GM23338 (cell line): ENCODE measurements around the gene SLC22A3. TPM values are rescaled to one million over a fixed set of nuclear protein-coding genes. Genes with fewer than 3 reads are reported as not detected.

Source experiments
- ATAC-seq: fragments of 200-7000 bp; cut with Tn5 transposase; 3 replicates; pipeline ENCODE4 v1.9.1; 2020
- DNase-seq: peaks from one replicate; pipeline ENCODE4 v3.0.0-alpha.2; 2015; ENCODE audit warnings: low spot score
- H2AFZ ChIP-seq: fragments of 200-600 bp; sonication (generic); 2 replicates; pipeline ENCODE4 v1.8.0; 2016; ENCODE audit warnings: antibody characterized with exemption, mild to moderate bottlenecking, moderate library complexity
- H3F3A ChIP-seq: fragments of 200-600 bp; sonication (generic); replicated peaks from 2 replicates; pipeline ENCODE4 v1.8.0; 2017; ENCODE audit warnings: antibody characterized with exemption, mixed run types, low read depth
- H3K27ac ChIP-seq: fragments of 200-600 bp; sonication (generic); 2 replicates; pipeline ENCODE4 v1.6.1; 2016; ENCODE audit warnings: low read depth
- H3K27me3 ChIP-seq: fragments of 200-600 bp; sonication (generic); 2 replicates; pipeline ENCODE4 v1.8.0; 2016; ENCODE audit warnings: mild to moderate bottlenecking, mixed run types, moderate library complexity; ENCODE audit not compliant: insufficient read depth
- H3K36me3 ChIP-seq: fragments of 200-600 bp; sonication (generic); 2 replicates; pipeline ENCODE4 v1.8.0; 2016; ENCODE audit warnings: mild to moderate bottlenecking; ENCODE audit not compliant: insufficient read depth
- H3K4me1 ChIP-seq: fragments of 200-600 bp; sonication (generic); 2 replicates; pipeline ENCODE4 v1.8.0; 2016; ENCODE audit warnings: mild to moderate bottlenecking, moderate library complexity; ENCODE audit not compliant: insufficient read depth
- H3K4me2 ChIP-seq: fragments of 200-600 bp; sonication (generic); 2 replicates; pipeline ENCODE4 v1.7.1; 2017; ENCODE audit warnings: mixed run types
- H3K4me3 ChIP-seq: fragments of 200-600 bp; sonication (generic); 2 replicates; pipeline ENCODE4 v1.6.1; 2016; ENCODE audit warnings: mixed run types
- H3K79me2 ChIP-seq: fragments of 200-600 bp; sonication (generic); replicated peaks from 2 replicates; pipeline ENCODE4 v1.8.0; 2017; ENCODE audit warnings: mild to moderate bottlenecking; ENCODE audit not compliant: insufficient read depth
- H3K9me2 ChIP-seq: fragments of 200-600 bp; sonication (generic); 2 replicates; pipeline ENCODE4 v1.8.0; 2017; ENCODE audit not compliant: insufficient read depth
- H4K20me1 ChIP-seq: fragments of 200-600 bp; sonication (generic); replicated peaks from 2 replicates; pipeline ENCODE4 v1.8.0; 2017; ENCODE audit warnings: mild to moderate bottlenecking; ENCODE audit not compliant: insufficient read depth
- H3K27ac Mint-ChIP-seq: 2 replicates; pipeline ENCODE4 v1.8.0; 2020; ENCODE audit warnings: inconsistent platforms, mild to moderate bottlenecking, moderate library complexity, mixed read lengths
- H3K27me3 Mint-ChIP-seq: 3 replicates; pipeline ENCODE4 v1.8.0; 2022; ENCODE audit warnings: low read depth, mild to moderate bottlenecking, moderate library complexity, mixed read lengths, inconsistent platforms; ENCODE audit not compliant: insufficient read depth, poor library complexity
- H3K36me3 Mint-ChIP-seq: 3 replicates; pipeline ENCODE4 v1.8.0; 2021; ENCODE audit warnings: low read depth, mild to moderate bottlenecking, inconsistent platforms, moderate library complexity, mixed read lengths
- H3K4me1 Mint-ChIP-seq: 3 replicates; pipeline ENCODE4 v1.8.0; 2020; ENCODE audit warnings: mild to moderate bottlenecking, inconsistent platforms, mixed read lengths
- H3K4me3 Mint-ChIP-seq: 3 replicates; pipeline ENCODE4 v1.8.0; 2021; ENCODE audit warnings: moderate library complexity, mild to moderate bottlenecking, inconsistent platforms, mixed read lengths
- H3K9me3 Mint-ChIP-seq: 3 replicates; pipeline ENCODE4 v1.8.0; 2020; ENCODE audit warnings: moderate library complexity, mild to moderate bottlenecking, inconsistent platforms, mixed read lengths
- CREB1 ChIP-seq: fragments of 250-450 bp; sonication (Bioruptor Pico); IDR thresholded peaks from 2 replicates; pipeline ENCODE4 v1.5.0; 2020; ENCODE audit warnings: low read depth, mild to moderate bottlenecking, moderate library complexity
- ETS1 ChIP-seq: IDR thresholded peaks from 2 replicates; pipeline ENCODE4 v1.6.1; 2016; ENCODE audit warnings: antibody characterized with exemption
- EZH2 ChIP-seq: fragments of 200-600 bp; sonication (generic); IDR thresholded peaks from one replicate; pipeline ENCODE4 v1.8.0; 2017; ENCODE audit warnings: antibody characterized with exemption, mild to moderate bottlenecking, low read depth; ENCODE audit not compliant: unreplicated experiment
- EZH2phosphoT487 ChIP-seq: fragments of 200-600 bp; sonication (generic); IDR thresholded peaks from one replicate; pipeline ENCODE4 v1.8.1; 2018; ENCODE audit warnings: antibody characterized with exemption; ENCODE audit not compliant: unreplicated experiment
- JUNB ChIP-seq: IDR thresholded peaks from one replicate; pipeline ENCODE4 v1.6.1; 2016; ENCODE audit warnings: antibody characterized with exemption; ENCODE audit not compliant: unreplicated experiment
- NANOG ChIP-seq: IDR thresholded peaks from 2 replicates; pipeline ENCODE4 v1.6.1; 2016; ENCODE audit warnings: antibody characterized with exemption, borderline replicate concordance
- POLR2AphosphoS5 ChIP-seq: IDR thresholded peaks from 2 replicates; pipeline ENCODE4 v1.6.1; 2016; ENCODE audit warnings: antibody characterized with exemption, low read depth
- REST ChIP-seq: IDR thresholded peaks from one replicate; pipeline ENCODE4 v1.6.1; 2018; ENCODE audit warnings: antibody characterized with exemption; ENCODE audit not compliant: unreplicated experiment
- STAT1 ChIP-seq: IDR thresholded peaks from one replicate; pipeline ENCODE4 v1.6.1; 2016; ENCODE audit warnings: antibody characterized with exemption; ENCODE audit not compliant: unreplicated experiment
- ZNF114 ChIP-seq: fragments of 250-450 bp; sonication (Bioruptor Pico); IDR thresholded peaks from 2 replicates; pipeline ENCODE4 v1.5.0; 2020; ENCODE audit warnings: mild to moderate bottlenecking, moderate library complexity
- ZNF331 ChIP-seq: fragments of 250-450 bp; sonication (Bioruptor Pico); IDR thresholded peaks from 2 replicates; pipeline ENCODE4 v1.5.0; 2020; ENCODE audit warnings: low read depth, mild to moderate bottlenecking, moderate library complexity
- ZNF462 ChIP-seq: fragments of 250-450 bp; sonication (Bioruptor Pico); IDR thresholded peaks from 2 replicates; pipeline ENCODE4 v1.5.0; 2020; ENCODE audit warnings: mild to moderate bottlenecking, moderate library complexity
- polyA plus RNA-seq: library from polyadenylated mRNA; unstranded; fragments of >200 nt; fragmentation: Nextera tagmentation; extraction: Ambion mirVana; gene quantifications from 2 replicates; pipeline ENCODE4 v1.2.1, GENCODE V29; 2016
- total RNA-seq: library from RNA; depleted of rRNA; stranded (reverse); fragments of >200 nt; shearing (Covaris generic); gene quantifications from 2 replicates; pipeline ENCODE4 v1.2.3, GENCODE V29; 2014

Gene SLC22A3
- total and polyA plus RNA-seq, 2 experiments from 2014 or later = 0.78 to 3.2 TPM

- H3K27me3 Mint-ChIP-seq = peaks cover 3% of the 10 kb centered on the region
- H4K20me1 ChIP-seq = no peaks in the 10 kb centered on the region
- no peaks in the 10 kb centered on the region for H3K79me2 ChIP-seq
- peaks cover 3% of the 10 kb centered on the region; the same call in 1 of the 3 replicates for H3K9me3 Mint-ChIP-seq
- TF ChIP-seq REST (peak; percentile 21), CREB1 (CRISPR knock-in tag) (no peak)
- no peaks in the 10 kb centered on the region for H3K4me1 Mint-ChIP-seq
- H3K27ac ChIP-seq = no peak overlapping the region
- H2AFZ ChIP-seq = no peak overlapping the region
- no peaks in the 10 kb centered on the region for H3K27me3 ChIP-seq
- no peaks in the 10 kb centered on the region for H3K36me3 ChIP-seq
- H3K4me3 ChIP-seq = no peak overlapping the region
- no peak overlapping the region for H3K4me2 ChIP-seq
- ATAC-seq = no peak
- H3K36me3 Mint-ChIP-seq = peaks cover 4% of the 10 kb centered on the region; the same call in 2 of the 3 replicates
- H3K9me2 ChIP-seq = no peaks in the 10 kb centered on the region
- no peaks in the 10 kb centered on the region for H3F3A ChIP-seq
- H3K27ac Mint-ChIP-seq = no peak overlapping the region
- DNase-seq = no peak
- H3K4me3 Mint-ChIP-seq = no peak overlapping the region
- no peaks in the 10 kb centered on the region for H3K4me1 ChIP-seq
Observed at GRCh38 chr6:160450849-160451248, 102.7 kb downstream of the SLC22A3 start.

GRCh38 chr6:160454303-160454702 is 106.1 kb downstream of the SLC22A3 start:
- H3K9me2 ChIP-seq = no peaks in the 10 kb centered on the region
- no peak overlapping the region for H2AFZ ChIP-seq
- Mint-ChIP-seq H3K9me3 (peaks cover 3% of the 10 kb centered on the region; the same call in 1 of the 3 replicates), H3K27me3 (peaks cover 3% of the 10 kb centered on the region), H3K4me1 (no peaks in the 10 kb centered on the region), H3K36me3 (peaks cover 4% of the 10 kb centered on the region; the same call in 2 of the 3 replicates), H3K27ac (no peak overlapping the region), H3K4me3 (no peak overlapping the region)
- no peak overlapping the region for H3K27ac ChIP-seq
- no peaks in the 10 kb centered on the region for H3K4me1 ChIP-seq
- ATAC-seq = no peak
- no peaks in the 10 kb centered on the region for H4K20me1 ChIP-seq
- no peaks in the 10 kb centered on the region for H3K36me3 ChIP-seq
- H3F3A ChIP-seq = no peaks in the 10 kb centered on the region
- no peaks in the 10 kb centered on the region for H3K79me2 ChIP-seq
- DNase-seq = no peak
- no peak overlapping the region for H3K4me2 ChIP-seq
- H3K27me3 ChIP-seq = no peaks in the 10 kb centered on the region
- no peak overlapping the region for H3K4me3 ChIP-seq
- no peak for TF ChIP-seq ZNF462 (CRISPR knock-in tag)
- no peak for TF ChIP-seq EZH2phosphoT487
- no peak for TF ChIP-seq ZNF114
- no peak for TF ChIP-seq EZH2
- no peak for TF ChIP-seq CREB1 (CRISPR knock-in tag)
- TF ChIP-seq NANOG = no peak
- no peak for TF ChIP-seq ZNF331 (CRISPR knock-in tag)
- TF ChIP-seq JUNB = no peak
- TF ChIP-seq STAT1 = no peak
- no peak for TF ChIP-seq ETS1
- no peak for TF ChIP-seq POLR2AphosphoS5
